Amniotic epithelial cell (primary cell): Measurements from ENCODE around the gene GATAD2B.
A peak's percentile ranks its signal among the peaks of the same experiment; 100 is the strongest.

Experiments used
- DNase-seq: peaks from one replicate; pipeline ENCODE4 v3.0.0-alpha.2; 2010; ENCODE audit warnings: low read depth

Gene GATAD2B

GRCh38 chr1:153951183-153951582, 28.4 kb upstream of the GATAD2B start:
- DNase-seq: no peak

GRCh38 chr1:153946622-153947241, 24.0 kb upstream of the GATAD2B start, which contains the start of gene DENND4B:
TSS of gene DENND4B (minus strand) at chr1:153946718. CDS start at chr1:153944374, 2,344 bp downstream.
- peak; percentile 64 for DNase-seq

- peak; percentile 61 for DNase-seq
Observed at GRCh38 chr1:153945795-153946621, 23.2 kb upstream of the GATAD2B start.

GRCh38 chr1:153945131-153945794, 22.5 kb upstream of the GATAD2B start:
- DNase-seq: peak; percentile 56

DNA sequence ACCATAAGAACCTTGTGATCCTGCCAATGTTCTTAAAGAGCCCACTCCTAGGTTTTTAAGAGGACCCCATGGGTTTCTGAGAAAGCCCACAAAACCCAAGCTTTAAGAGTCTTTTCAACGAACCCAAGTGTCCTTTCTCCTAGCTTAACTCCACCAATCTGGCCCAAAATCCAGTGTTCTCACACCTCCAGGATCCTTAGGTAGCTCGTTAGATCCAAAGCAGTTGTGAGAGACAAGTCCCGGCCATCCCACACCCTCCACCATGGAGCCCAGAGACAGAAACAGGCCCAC, 22.0 kb upstream of the GATAD2B start:
- no peak for DNase-seq

DNA sequence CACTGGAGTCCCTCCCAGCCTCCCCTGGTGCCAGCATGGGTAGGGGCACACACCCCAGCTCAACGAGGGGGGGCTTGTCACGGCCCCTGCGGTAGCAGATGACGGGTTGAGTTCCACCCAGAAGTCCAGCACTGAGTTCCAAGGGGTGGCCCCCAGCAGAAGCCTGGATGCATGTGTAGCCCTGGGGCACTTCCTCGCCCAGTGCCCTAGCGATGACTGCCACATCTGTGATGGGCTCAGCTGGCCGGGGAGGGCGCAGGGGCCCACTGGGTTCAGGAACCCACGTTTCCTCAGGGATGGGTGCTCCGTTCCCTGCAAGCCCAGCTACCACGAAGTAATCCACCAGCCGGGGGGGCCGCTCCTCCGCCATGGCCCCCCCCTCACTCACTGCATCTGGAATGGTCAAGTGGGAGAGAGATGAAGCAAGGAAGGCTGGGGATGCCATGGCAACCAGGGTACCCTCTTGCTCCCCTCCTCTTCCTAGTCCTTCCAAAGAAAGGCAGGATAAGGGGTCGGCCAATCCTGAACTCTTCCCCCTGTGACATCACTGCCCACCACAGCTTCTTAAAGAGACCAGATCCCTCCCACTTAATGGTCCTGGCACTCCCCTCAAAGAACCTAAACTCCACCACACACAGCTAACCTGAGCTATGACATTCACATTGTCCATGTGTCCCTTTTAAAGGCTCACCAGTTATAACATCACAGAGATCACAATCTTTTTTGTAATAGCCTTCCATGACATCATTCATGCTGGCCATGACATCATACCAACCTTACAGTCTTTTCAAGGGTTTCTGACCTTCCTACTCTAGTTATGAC, 21.4 kb upstream of the GATAD2B start:
- peak; percentile 19 for DNase-seq

DNA sequence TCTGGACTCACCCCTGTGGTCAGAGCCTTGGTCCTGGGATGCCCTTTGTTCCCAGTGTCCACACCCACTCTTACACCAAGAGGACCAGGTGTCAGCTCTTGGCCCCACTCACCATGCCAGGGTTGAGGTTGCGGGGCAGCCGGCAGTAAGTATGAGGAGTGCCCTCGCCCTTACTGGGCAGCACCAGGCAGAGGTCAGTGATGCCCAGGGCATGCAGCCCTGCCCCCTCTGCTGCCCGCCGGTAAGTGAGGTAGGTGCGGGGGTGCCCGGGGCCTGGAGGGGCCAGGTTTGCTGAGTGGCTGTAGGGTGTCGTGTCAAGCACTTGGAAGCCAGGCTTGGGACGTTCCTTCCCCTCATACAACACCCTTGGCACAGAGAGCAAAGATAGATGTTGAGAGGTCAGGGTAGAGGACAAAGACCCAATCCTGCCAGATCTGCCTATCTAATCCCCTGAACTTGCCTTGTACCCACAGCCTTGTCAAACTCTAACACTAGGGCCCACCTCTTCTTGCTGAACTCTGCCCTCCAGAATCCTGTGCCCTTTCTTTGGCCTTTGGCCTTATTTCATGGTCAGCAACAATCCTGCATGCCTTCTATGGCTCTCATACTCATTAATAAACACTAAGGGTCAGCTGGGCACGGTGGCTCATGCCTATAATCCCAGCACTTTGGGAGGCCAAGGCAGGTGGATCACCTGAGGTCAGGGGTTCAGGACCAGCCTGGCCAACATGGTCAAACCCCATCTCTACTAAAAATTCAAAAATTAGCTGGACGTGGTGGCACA, 20.2 kb upstream of the GATAD2B start:
- no peak for DNase-seq

- DNase-seq: no peak
Observed at GRCh38 chr1:153941826-153942725, 19.3 kb upstream of the GATAD2B start.

DNA sequence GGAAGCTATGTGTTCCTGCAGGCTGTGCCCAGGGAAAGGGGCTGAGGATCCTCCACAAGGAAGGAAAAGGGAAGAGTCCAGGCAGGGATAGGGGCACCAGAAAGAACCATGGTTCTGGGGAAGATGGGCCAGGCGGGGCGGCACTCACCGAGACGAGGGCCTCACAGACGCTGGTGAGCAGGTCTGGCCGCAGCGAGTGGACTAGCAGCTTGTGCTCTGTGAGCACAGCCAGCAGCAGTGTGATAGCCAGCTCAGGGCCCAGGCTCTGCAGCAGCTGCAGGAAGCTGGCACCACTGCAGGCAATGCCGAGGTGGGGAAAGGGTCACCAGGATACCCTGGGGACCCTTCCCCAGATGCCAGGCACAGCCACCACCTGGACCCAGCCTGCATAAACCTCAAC, 18.0 kb upstream of the GATAD2B start:
- DNase-seq: no peak

DNA sequence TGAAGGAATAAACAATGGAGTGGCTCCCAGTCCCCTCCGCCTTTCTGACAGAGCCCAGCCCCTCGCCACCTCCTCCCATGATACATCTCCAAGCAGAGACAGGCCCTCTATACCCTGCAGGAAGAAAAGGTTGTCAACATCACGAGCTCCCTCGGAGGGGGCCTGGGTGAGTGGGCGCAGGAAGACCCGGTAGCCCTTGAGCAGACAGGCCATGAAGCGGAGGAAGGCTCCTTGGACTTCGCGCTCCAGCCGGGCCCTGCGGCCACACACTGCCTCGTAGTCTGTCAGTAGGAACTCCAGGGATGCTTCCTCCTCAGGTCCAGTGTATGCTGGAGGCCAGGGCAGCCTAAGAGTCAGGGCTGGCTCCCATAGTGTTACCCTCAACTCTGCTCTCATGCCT, 16.7 kb upstream of the GATAD2B start:
- DNase-seq: no peak

DNA sequence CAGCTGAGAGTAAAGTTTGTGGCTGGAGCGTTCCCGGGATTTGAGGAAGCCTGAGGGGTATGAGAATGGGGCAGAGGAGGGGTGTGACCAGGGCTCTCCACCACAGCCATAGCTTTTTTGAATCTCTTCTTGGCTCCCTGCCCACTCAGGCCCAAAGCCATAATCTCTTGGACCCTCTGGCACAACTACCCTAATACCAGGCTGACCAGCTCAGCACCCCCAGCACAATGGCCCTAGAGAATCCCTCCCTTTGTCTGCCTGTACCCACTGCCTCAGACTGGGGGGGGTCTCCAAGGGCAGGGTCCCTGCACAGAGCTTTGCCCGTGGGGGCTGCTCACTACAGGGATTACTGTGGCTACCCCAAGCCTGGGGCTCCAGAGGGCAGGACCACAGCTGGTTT, 16.2 kb upstream of the GATAD2B start:
- DNase-seq: no peak

GRCh38 chr1:153937331-153937730, 14.6 kb upstream of the GATAD2B start:
- DNase-seq: no peak

- no peak for DNase-seq
Observed at GRCh38 chr1:153936011-153936802, 13.4 kb upstream of the GATAD2B start.

DNA sequence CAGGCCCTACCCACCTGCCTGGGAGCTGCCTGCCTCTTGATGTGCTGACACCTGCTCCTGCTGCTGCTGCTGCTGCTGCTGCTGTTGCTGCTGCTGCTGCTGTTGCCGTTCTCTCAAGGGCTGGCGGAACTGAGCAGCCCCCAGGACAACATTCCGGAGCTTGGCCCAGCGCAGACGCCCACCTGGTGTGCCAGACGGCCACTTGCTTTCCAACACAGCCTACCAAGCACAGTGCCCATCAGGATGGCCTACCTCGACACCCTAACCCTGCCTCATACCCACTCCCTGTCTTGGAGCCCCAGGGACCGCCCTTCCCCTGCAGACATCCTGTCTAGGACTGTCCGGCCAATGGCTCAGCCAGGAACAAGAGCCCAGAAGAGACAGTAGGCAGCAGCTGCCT, 12.0 kb upstream of the GATAD2B start:
- DNase-seq: no peak

DNA sequence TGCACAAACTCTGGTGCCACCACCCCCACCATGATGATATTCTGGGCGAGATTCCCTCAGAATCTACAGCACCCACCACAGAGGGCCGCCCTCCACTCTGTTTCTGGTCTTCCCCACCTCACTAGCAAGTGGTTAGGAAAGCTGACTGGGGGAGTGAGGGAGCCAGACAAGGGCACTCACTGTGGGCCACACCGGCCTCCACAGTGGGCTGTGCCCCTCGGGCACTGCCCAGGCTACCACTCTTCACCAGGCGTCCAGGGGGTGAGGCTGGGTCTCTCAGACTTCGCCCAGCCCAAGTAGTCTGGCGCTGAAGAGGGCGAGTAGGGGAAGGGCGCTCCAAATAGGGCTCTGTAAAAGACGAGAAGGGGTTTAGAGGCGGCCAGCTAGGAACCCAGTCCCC, 11.2 kb upstream of the GATAD2B start:
- DNase-seq: no peak

DNA sequence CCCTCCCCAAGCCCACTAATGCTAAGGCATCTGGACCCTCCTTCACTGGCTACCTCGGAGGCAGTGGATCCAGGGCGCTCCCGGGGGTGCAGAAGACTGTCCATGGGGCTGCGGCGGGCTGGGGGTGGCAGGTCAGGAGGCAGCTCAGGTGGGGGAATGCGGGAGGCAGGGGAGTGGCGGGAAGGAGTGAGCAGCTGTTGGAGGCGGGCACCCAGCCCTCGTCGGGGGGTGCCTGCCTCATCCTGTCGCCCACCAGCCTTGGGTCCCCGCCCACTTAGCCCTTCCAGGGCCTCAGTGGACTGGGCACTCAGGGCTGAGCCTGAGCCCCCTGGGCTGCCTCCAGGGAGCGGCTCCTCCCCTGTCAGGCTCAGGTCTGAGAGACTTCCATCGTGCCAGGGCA, 10.7 kb upstream of the GATAD2B start:
- DNase-seq: no peak

GRCh38 chr1:153932156-153933131, 9.7 kb upstream of the GATAD2B start:
- DNase-seq: no peak
